ENCODE results near the gene P2RX1. TPM values are rescaled to one million over a fixed set of nuclear protein-coding genes. Genes with fewer than 3 reads are reported as not detected.
A peak's percentile ranks its signal among the peaks of the same experiment; 100 is the strongest.

Gene P2RX1
- total RNA-seq, 3 donors from 2014 or later, result 2.5 to 4.9 (median 3.5) TPM

- intact Hi-C loops (cut with DNase I, micrococcal nuclease), result no loop called here
- DNase-seq, result peak in 1 of 3 donors; percentile 46
- no peak overlapping the region for H3K4me3 ChIP-seq
- ATAC-seq, result peak; percentile 45
- no peaks in the 10 kb centered on the region for H3K9me3 ChIP-seq
- no peaks in the 10 kb centered on the region for H3K36me3 ChIP-seq (ENCODE audit: low read depth)
- H3K4me1 ChIP-seq (ENCODE audit: low read depth), result peaks cover 39% of the 10 kb centered on the region
- no peak for TF ChIP-seq CTCF (IDR thresholded peaks at IDR 0.05)
Observed at GRCh38 chr17:3894188-3894587, 22.1 kb downstream of the P2RX1 start.

GRCh38 chr17:3893720-3894116 lies 22.5 kb downstream of the P2RX1 start:
- H3K36me3 ChIP-seq (ENCODE audit: low read depth), result no peaks in the 10 kb centered on the region
- no peak for DNase-seq
- H3K9me3 ChIP-seq, result no peaks in the 10 kb centered on the region
- no peak overlapping the region for H3K4me3 ChIP-seq
- ATAC-seq, result no peak
- intact Hi-C loops (cut with DNase I, micrococcal nuclease), result no loop called here
- H3K4me1 ChIP-seq (ENCODE audit: low read depth), result peaks cover 44% of the 10 kb centered on the region
- no peak for TF ChIP-seq CTCF (IDR thresholded peaks at IDR 0.05)

- intact Hi-C loops (cut with DNase I, micrococcal nuclease), result no loop called here
- H3K4me3 ChIP-seq, result peak within 1 kb of the TSS; percentile 30
- peak; percentile 93 to 95 (median 93) for DNase-seq
- H3K4me1 ChIP-seq (ENCODE audit: low read depth), result peaks cover 48% of the 10 kb centered on the region
- no peaks in the 10 kb centered on the region for H3K36me3 ChIP-seq (ENCODE audit: low read depth)
- TF ChIP-seq CTCF (IDR thresholded peaks at IDR 0.05), result no peak
- H3K9me3 ChIP-seq, result no peaks in the 10 kb centered on the region
- peak; percentile 76 for ATAC-seq
Observed at GRCh38 chr17:3893003-3893719, 23.1 kb downstream of the P2RX1 start, which contains the start of gene CAMKK1. CAMKK1 (minus strand) TSS chr17:3893053; CDS start chr17:3885687, 7,366 bp downstream.

- H3K36me3 ChIP-seq (ENCODE audit: low read depth), result no peaks in the 10 kb centered on the region
- H3K9me3 ChIP-seq, result no peaks in the 10 kb centered on the region
- H3K4me1 ChIP-seq (ENCODE audit: low read depth), result peaks cover 52% of the 10 kb centered on the region
- DNase-seq (peak; percentile 75 to 92 (median 81)), ATAC-seq (peak; percentile 13)
- TF ChIP-seq CTCF (IDR thresholded peaks at IDR 0.05), result no peak
- intact Hi-C loops (cut with DNase I, micrococcal nuclease), result no loop called here
- peak overlapping the region; percentile 19 for H3K4me3 ChIP-seq
Observed at GRCh38 chr17:3892095-3892998, 23.9 kb downstream of the P2RX1 start.

- no peak for ATAC-seq
- Histone ChIP-seq H3K9me3 (no peaks in the 10 kb centered on the region), H3K36me3 (ENCODE audit: low read depth) (no peaks in the 10 kb centered on the region), H3K4me3 (no peak overlapping the region), H3K4me1 (ENCODE audit: low read depth) (peaks cover 52% of the 10 kb centered on the region)
- intact Hi-C loops (cut with DNase I, micrococcal nuclease), result no loop called here
- DNase-seq, result no peak
- no peak for TF ChIP-seq CTCF (IDR thresholded peaks at IDR 0.05)
Observed at GRCh38 chr17:3891626-3892094, 24.6 kb downstream of the P2RX1 start.
